Tibial nerve (tissue), 4 donors: Measurements from ENCODE around the gene FER.
"Not testable (repeated sequence)": the region's sequence is repeated elsewhere in the genome, so short reads cannot be mapped to it uniquely, and the experiment has no call there.

Experiments
- CTCF ChIP-seq, 5 experiments: fragments of 200-600 bp in 3 of 5; fragments of 450-650 bp in 2 of 5; sonication (generic) in 3 of 5; IDR thresholded peaks; one replicate each; pipeline ENCODE4 v1.5.1; 2016 to 2019; ENCODE audit warnings: antibody characterized with exemption in 5 of 5, mild to moderate bottlenecking in 3 of 5, moderate library complexity in 2 of 5
- EP300 ChIP-seq, 2 donors: sonication (generic); formaldehyde crosslinking; IDR thresholded peaks; one replicate each; pipeline ENCODE4 v1.6.1; 2017; ENCODE audit warnings: antibody characterized with exemption in 2 of 2, mild to moderate bottlenecking in 1 of 2
- POLR2A ChIP-seq, 2 donors: fragments of 450-650 bp; IDR thresholded peaks; one replicate each; pipeline ENCODE4 v1.6.1; 2017; ENCODE audit warnings: antibody characterized with exemption in 2 of 2, mild to moderate bottlenecking in 2 of 2, moderate library complexity in 2 of 2

GRCh38 chr5:109171437-109172073 is 423.9 kb downstream of the FER start:
- not testable (repeated sequence) for TF ChIP-seq CTCF, EP300, POLR2A (IDR thresholded peaks at IDR 0.05)
